Fibroblast of lung (primary cell): ENCODE data around the gene AIFM3. TPM values are rescaled to one million over a fixed set of nuclear protein-coding genes. Genes with fewer than 3 reads are reported as not detected.

Source experiments
- DNase-seq, 2 donors: peaks; one replicate each; pipeline versions ENCODE4 v3.0.0 to v3.0.0-alpha.2; 2010; ENCODE audit warnings: low read depth in 2 of 2
- H2AFZ ChIP-seq: 2 replicates; pipeline ENCODE4 v1.5.1; 2012; ENCODE audit warnings: low read length, control low read depth, inconsistent platforms
- H3K27ac ChIP-seq: 2 replicates; pipeline ENCODE4 v1.5.1; 2011; ENCODE audit warnings: low read length, control low read depth; ENCODE audit not compliant: insufficient read depth
- H3K27me3 ChIP-seq: 2 replicates; pipeline ENCODE4 v1.5.1; 2011; ENCODE audit warnings: mild to moderate bottlenecking, low read length; ENCODE audit not compliant: control insufficient read depth, insufficient read depth
- H3K36me3 ChIP-seq: 2 replicates; pipeline ENCODE4 v1.5.1; 2011; ENCODE audit warnings: low read length; ENCODE audit not compliant: control insufficient read depth, insufficient read depth
- H3K4me1 ChIP-seq: 2 replicates; pipeline ENCODE4 v1.5.1; 2011; ENCODE audit warnings: low read length; ENCODE audit not compliant: control insufficient read depth, insufficient read depth; ENCODE audit errors: extremely low read depth
- H3K4me2 ChIP-seq: 2 replicates; pipeline ENCODE4 v1.5.1; 2011; ENCODE audit warnings: low read length, control low read depth; ENCODE audit not compliant: insufficient read depth; ENCODE audit errors: extremely low read depth
- H3K4me3 ChIP-seq, 4 experiments: fragments of 200-600 bp in 1 of 4; sonication (generic) in 1 of 4; replicated peaks in 1 of 4; 2 replicates each; pipeline ENCODE4 v1.5.1; 2011 to 2016; ENCODE audit warnings: low read length in 4 of 4, low read depth in 3 of 4, mild to moderate bottlenecking in 3 of 4, control low read depth in 2 of 4, inconsistent platforms in 1 of 4, mixed read lengths in 1 of 4; ENCODE audit not compliant: insufficient read depth in 1 of 4; ENCODE audit errors: control extremely low read depth in 1 of 4
- H3K79me2 ChIP-seq: 2 replicates; pipeline ENCODE4 v1.5.1; 2012; ENCODE audit warnings: mild to moderate bottlenecking, low read length, inconsistent platforms; ENCODE audit not compliant: control insufficient read depth, insufficient read depth
- H3K9ac ChIP-seq: 2 replicates; pipeline ENCODE4 v1.5.1; 2011; ENCODE audit warnings: mild to moderate bottlenecking, low read length, control low read depth; ENCODE audit not compliant: insufficient read depth
- H3K9me3 ChIP-seq: 2 replicates; pipeline ENCODE4 v1.5.1; 2012; ENCODE audit warnings: low read depth, low read length; ENCODE audit not compliant: control insufficient read depth, insufficient read depth
- H4K20me1 ChIP-seq: 2 replicates; pipeline ENCODE4 v1.5.1; 2011; ENCODE audit warnings: low read length; ENCODE audit not compliant: control insufficient read depth, insufficient read depth; ENCODE audit errors: extremely low read depth
- EZH2 ChIP-seq: IDR thresholded peaks from 2 replicates; pipeline ENCODE4 v1.5.1; 2012; ENCODE audit warnings: low read length, control low read depth, mild to moderate bottlenecking; ENCODE audit errors: missing control alignments
- polyA plus RNA-seq, 2 donors: library from polyadenylated mRNA; depleted of rRNA in 1 of 2; stranded (reverse) in 1 of 2; unstranded in 1 of 2; fragments of >200 nt; gene quantifications; 2 replicates each; pipeline ENCODE4 v1.2.1, GENCODE V29; 2011 to 2012; ENCODE audit warnings: missing spikeins in 1 of 2
- total RNA-seq: library from RNA; depleted of rRNA; stranded (reverse); fragments of >200 nt; gene quantifications from 2 replicates; pipeline ENCODE4 v1.2.1, GENCODE V29; 2014
- TF ChIP-seq, protein P1 (sequence below), 2 donors: IDR thresholded peaks in 1 of 2; conservative IDR thresholded peaks in 1 of 2; 1 replicate in 1 of 2; 2 replicates in 1 of 2; pipeline ENCODE4 v1.5.1; 2011 to 2012; ENCODE audit warnings: low read length in 2 of 2, control low read depth in 1 of 2, inconsistent platforms in 1 of 2, low read depth in 1 of 2, mild to moderate bottlenecking in 1 of 2

The AIFM3 gene
- total and polyA plus RNA-seq, 2 donors (not counting 1 experiment from before 2014, with no cell fraction given), result 0.15 to 2.0 TPM

DNA sequence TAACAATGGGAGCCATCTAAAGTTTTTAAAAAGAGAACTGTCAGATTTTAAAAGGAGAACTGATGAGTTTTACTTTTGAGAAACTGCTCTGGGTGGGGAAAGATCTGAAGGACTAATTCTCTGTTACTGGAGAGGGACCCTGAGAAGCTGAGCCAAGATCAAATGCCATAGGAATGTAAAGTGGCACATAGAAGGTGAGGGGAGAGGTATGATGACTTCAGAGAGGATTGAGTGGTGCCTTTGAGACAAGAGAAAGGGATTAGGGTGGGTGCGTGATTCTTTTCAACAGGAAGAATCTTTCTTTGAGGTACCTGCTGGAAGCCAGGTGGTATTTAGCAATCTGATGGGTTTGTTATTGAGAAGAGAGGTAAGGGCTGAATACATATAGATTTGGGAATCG lies 40.8 kb upstream of the AIFM3 start:
- DNase-seq, result no peak
- Histone ChIP-seq H4K20me1 (peaks cover 3% of the 10 kb centered on the region), H3K36me3 (no peaks in the 10 kb centered on the region), H3K4me2 (no peak overlapping the region), H3K4me3 (no peak overlapping the region), H3K79me2 (peaks cover 92% of the 10 kb centered on the region), H3K27ac (no peak overlapping the region), H3K27me3 (no peaks in the 10 kb centered on the region), H3K4me1 (peaks cover 3% of the 10 kb centered on the region), H3K9ac (no peak overlapping the region), H2AFZ (no peak overlapping the region), H3K9me3 (no peaks in the 10 kb centered on the region)
- TF ChIP-seq, protein P1, sequence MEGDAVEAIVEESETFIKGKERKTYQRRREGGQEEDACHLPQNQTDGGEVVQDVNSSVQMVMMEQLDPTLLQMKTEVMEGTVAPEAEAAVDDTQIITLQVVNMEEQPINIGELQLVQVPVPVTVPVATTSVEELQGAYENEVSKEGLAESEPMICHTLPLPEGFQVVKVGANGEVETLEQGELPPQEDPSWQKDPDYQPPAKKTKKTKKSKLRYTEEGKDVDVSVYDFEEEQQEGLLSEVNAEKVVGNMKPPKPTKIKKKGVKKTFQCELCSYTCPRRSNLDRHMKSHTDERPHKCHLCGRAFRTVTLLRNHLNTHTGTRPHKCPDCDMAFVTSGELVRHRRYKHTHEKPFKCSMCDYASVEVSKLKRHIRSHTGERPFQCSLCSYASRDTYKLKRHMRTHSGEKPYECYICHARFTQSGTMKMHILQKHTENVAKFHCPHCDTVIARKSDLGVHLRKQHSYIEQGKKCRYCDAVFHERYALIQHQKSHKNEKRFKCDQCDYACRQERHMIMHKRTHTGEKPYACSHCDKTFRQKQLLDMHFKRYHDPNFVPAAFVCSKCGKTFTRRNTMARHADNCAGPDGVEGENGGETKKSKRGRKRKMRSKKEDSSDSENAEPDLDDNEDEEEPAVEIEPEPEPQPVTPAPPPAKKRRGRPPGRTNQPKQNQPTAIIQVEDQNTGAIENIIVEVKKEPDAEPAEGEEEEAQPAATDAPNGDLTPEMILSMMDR (conservative IDR thresholded peaks at IDR 0.05 in 1 of 2, IDR thresholded peaks at IDR 0.05 in 1 of 2; ENCODE audit: low read depth in 1 of 2, low read length in 2 of 2), result no peak
- no peak for TF ChIP-seq EZH2

DNA sequence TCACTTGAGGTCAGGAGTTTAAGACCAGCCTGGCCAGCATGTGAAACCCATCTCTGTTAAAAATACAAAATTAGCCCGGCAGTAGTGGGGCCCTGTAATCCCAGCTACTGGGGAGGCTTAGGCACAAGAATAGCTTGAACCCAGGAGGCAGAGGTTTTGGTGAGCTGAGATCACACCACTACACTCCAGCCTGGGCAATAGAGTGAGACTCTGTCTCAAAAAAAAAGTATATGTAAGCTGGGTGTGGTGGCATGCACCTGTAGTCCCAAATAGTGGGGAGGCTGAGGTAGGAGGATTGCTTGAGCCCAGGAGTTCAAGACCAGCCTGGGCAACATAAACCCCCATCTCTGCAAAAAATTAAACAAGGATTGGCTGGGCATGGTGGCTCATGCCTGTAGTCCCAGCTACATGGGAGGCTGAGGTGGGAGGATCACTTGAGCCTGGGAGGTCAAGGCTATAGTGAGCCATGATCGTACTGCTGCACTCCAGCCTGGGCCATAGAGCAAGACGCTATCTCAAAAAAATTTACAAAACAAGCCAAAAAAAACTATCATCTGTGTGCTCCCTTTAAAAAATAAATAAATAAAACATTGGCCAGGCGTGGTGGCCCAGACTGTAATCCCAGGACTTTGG lies 39.0 kb upstream of the AIFM3 start:
- no peaks in the 10 kb centered on the region for H3K9me3 ChIP-seq
- no peak overlapping the region for H3K4me3 ChIP-seq
- H3K27ac ChIP-seq, result no peak overlapping the region
- no peak overlapping the region for H3K9ac ChIP-seq
- no peak for DNase-seq
- no peak overlapping the region for H3K4me2 ChIP-seq
- no peaks in the 10 kb centered on the region for H3K27me3 ChIP-seq
- peaks cover 3% of the 10 kb centered on the region for H4K20me1 ChIP-seq
- no peaks in the 10 kb centered on the region for H3K4me1 ChIP-seq
- peaks cover 89% of the 10 kb centered on the region for H3K79me2 ChIP-seq
- TF ChIP-seq, protein P1 (conservative IDR thresholded peaks at IDR 0.05 in 1 of 2, IDR thresholded peaks at IDR 0.05 in 1 of 2; ENCODE audit: low read depth in 1 of 2, low read length in 2 of 2), result no peak
- no peak for TF ChIP-seq EZH2
- no peak overlapping the region for H2AFZ ChIP-seq
- H3K36me3 ChIP-seq, result no peaks in the 10 kb centered on the region

DNA sequence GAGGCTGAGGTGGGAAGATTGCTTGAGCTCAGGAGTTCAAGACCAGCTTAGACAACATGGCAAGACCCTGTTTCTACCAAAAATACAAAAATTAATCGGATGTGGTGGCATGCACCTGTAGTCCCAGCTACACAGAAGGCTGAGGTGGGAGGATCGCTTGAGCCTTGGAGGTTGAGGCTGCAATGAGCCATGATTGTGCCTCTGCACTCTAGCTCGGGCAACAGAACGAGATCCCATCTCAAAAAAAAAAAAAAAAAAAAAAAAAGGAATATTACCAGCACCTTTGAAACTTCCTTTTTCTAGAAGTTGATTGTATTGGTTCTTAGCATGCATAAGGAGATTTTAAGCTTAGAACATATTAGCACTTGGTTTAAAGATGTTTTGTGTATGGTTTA lies 38.5 kb upstream of the AIFM3 start:
- Histone ChIP-seq H3K27ac (no peak overlapping the region), H3K9ac (no peak overlapping the region), H4K20me1 (peaks cover 3% of the 10 kb centered on the region), H2AFZ (no peak overlapping the region), H3K27me3 (no peaks in the 10 kb centered on the region), H3K4me2 (no peak overlapping the region), H3K79me2 (peaks cover 87% of the 10 kb centered on the region), H3K4me3 (no peak overlapping the region), H3K9me3 (no peaks in the 10 kb centered on the region), H3K4me1 (no peaks in the 10 kb centered on the region), H3K36me3 (no peaks in the 10 kb centered on the region)
- TF ChIP-seq, protein P1 (conservative IDR thresholded peaks at IDR 0.05 in 1 of 2, IDR thresholded peaks at IDR 0.05 in 1 of 2; ENCODE audit: low read depth in 1 of 2, low read length in 2 of 2), result no peak
- TF ChIP-seq EZH2, result no peak
- DNase-seq, result no peak
